Transverse colon (tissue), 4 donors: Measurements from ENCODE around the gene SPATA2. TPM values are rescaled to one million over a fixed set of nuclear protein-coding genes. Genes with fewer than 3 reads are reported as not detected.

Source experiments
- DNase-seq: peaks from one replicate; pipeline ENCODE4 v3.0.0-alpha.2; 2019
- H3K27ac ChIP-seq, 4 donors: fragments of 200-600 bp; sonication (generic); 2 replicates each; pipeline ENCODE4 v1.5.1; 2016 to 2018; ENCODE audit warnings: inconsistent platforms in 4 of 4
- H3K27me3 ChIP-seq: fragments of 200-600 bp; sonication (generic); 2 replicates; pipeline ENCODE4 v1.5.1; 2017; ENCODE audit warnings: inconsistent platforms
- H3K36me3 ChIP-seq, 4 donors: fragments of 200-600 bp; sonication (generic); 2 replicates each; pipeline ENCODE4 v1.5.1; 2017 to 2019; ENCODE audit warnings: inconsistent platforms in 4 of 4
- H3K4me1 ChIP-seq, 4 donors: fragments of 200-600 bp; sonication (generic); 2 replicates each; pipeline ENCODE4 v1.5.1; 2017 to 2020; ENCODE audit warnings: inconsistent platforms in 4 of 4
- H3K4me3 ChIP-seq, 4 donors: fragments of 200-600 bp; sonication (generic); 1 replicate in 1 of 4; 2 replicates in 3 of 4; pipeline versions ENCODE4 v1.5.1 to v1.6.1; 2017 to 2019; ENCODE audit warnings: inconsistent platforms in 4 of 4
- H3K9me3 ChIP-seq, 2 donors: fragments of 200-600 bp; sonication (generic); 2 replicates each; pipeline ENCODE4 v1.5.1; 2017 to 2019; ENCODE audit warnings: inconsistent platforms in 2 of 2
- EP300 ChIP-seq: sonication (generic); formaldehyde crosslinking; IDR thresholded peaks from one replicate; pipeline ENCODE4 v1.6.1; 2017; ENCODE audit warnings: antibody characterized with exemption, low read depth
- POLR2A ChIP-seq: fragments of 450-650 bp; IDR thresholded peaks from one replicate; pipeline ENCODE4 v1.6.1; 2016; ENCODE audit warnings: antibody characterized with exemption, mild to moderate bottlenecking, moderate library complexity
- POLR2AphosphoS5 ChIP-seq, 3 donors: sonication (generic); formaldehyde crosslinking; IDR thresholded peaks; one replicate each; pipeline ENCODE4 v1.6.1; 2016; ENCODE audit warnings: antibody characterized with exemption in 3 of 3
- WGBS, 2 donors: methylation state at CpG; one replicate each; pipeline ENCODE4 v1.1.5; 2018; ENCODE audit warnings: low coverage in 1 of 2; 5-methylcytosine and 5-hydroxymethylcytosine counted together
- in situ Hi-C, 4 donors: fragments of 200-750 bp; cut with MboI; loops; one replicate each; pipeline versions ENCODE4 v1.15.0 to v1.15.1; 2017; ENCODE audit warnings: low sequenced_read_pairs in 3 of 4, low pct_ligation_motif_present in 1 of 4, low pct_unique_long_range_greater_than_20kb in 1 of 4
- intact Hi-C: fragments of 100-400 bp; cut with DNase I; formaldehyde crosslinking; loops from one replicate; pipeline ENCODE4 v1.15.1; 2023; ENCODE audit warnings: low total_unique reads
- total RNA-seq, 4 donors: library from RNA; depleted of rRNA; stranded (reverse); fragments of >200 nt; gene quantifications; one replicate each; pipeline ENCODE4 v1.1.0, GENCODE V29; 2016
- TF ChIP-seq, protein P1 (sequence below), 5 experiments: fragments of 200-600 bp in 3 of 5; fragments of 450-650 bp in 2 of 5; sonication (generic) in 3 of 5; IDR thresholded peaks; 1 replicate in 2 of 5; 2 replicates in 3 of 5; pipeline ENCODE4 v1.5.1; 2016 to 2017; ENCODE audit warnings: antibody characterized with exemption in 5 of 5, inconsistent platforms in 3 of 5, mild to moderate bottlenecking in 2 of 5, moderate library complexity in 1 of 5

The SPATA2 gene
- total RNA-seq, 4 donors from 2014 or later: 4.0 to 40.0 (median 17.2) TPM

DNA sequence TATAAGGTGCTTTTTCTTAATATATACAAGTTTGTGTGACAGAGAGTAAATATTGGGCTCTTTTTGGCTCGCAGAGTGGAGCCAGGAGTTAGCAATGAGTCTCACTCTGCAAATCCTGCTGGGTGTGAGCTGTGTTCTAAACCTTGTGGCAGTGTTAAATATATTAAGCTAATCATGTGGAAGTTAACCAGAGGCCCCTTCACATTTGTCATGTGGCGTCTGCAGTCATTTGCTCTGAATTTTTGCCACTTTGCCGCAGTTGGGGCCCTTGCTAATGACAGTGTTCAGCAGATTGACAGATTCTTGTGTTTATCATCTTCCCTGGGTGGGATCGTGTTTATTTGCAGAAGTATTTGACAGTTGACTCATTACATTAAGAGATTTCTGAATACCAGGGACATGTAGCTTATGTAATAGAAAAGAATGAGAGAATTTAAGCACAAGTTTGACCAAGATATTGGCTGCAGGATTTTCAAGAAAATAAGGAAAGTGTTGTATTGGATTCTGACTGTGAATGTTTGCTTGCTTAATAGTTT is 37.9 kb downstream of the SPATA2 start:
- peaks cover 0 to 6% (median 2%) of the 10 kb centered on the region in 4 donors for H3K4me1 ChIP-seq
- WGBS, 2 donors: 53 to 76% methylated on average over 3 to 4 of the region's 4 CpGs

DNA sequence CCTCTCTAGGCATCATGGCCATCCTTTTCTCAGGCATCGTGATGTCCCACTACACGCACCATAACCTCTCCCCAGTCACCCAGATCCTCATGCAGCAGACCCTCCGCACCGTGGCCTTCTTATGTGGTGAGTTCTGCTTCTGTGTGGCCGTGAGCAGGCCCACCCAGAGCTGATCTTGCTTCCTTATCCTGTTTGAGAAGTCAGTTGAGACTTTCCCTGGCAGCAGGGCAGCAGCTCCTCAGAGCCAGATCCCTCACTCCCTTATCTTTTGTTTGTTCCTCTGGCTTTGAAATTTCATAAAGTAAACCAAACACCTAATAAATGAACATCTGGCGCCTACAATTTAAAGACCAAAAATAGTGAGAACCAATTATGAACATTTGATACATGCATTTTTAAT is 40.6 kb downstream of the SPATA2 start:
- H3K27ac ChIP-seq: no peak overlapping the region
- in situ Hi-C loops (loop anchor here in 2 of 4 donors (25.0 kb wide), 1 partner anchor 537 kb away; no protein-coding TSS in a partner anchor), intact Hi-C loops (no loop called here)
- no peak for DNase-seq
- peaks cover 0 to 17% (median 4%) of the 10 kb centered on the region in 4 donors for H3K36me3 ChIP-seq
- H3K4me3 ChIP-seq: no peak overlapping the region
- H3K27me3 ChIP-seq: no peaks in the 10 kb centered on the region
- TF ChIP-seq EP300: no peak
- TF ChIP-seq, protein P1, sequence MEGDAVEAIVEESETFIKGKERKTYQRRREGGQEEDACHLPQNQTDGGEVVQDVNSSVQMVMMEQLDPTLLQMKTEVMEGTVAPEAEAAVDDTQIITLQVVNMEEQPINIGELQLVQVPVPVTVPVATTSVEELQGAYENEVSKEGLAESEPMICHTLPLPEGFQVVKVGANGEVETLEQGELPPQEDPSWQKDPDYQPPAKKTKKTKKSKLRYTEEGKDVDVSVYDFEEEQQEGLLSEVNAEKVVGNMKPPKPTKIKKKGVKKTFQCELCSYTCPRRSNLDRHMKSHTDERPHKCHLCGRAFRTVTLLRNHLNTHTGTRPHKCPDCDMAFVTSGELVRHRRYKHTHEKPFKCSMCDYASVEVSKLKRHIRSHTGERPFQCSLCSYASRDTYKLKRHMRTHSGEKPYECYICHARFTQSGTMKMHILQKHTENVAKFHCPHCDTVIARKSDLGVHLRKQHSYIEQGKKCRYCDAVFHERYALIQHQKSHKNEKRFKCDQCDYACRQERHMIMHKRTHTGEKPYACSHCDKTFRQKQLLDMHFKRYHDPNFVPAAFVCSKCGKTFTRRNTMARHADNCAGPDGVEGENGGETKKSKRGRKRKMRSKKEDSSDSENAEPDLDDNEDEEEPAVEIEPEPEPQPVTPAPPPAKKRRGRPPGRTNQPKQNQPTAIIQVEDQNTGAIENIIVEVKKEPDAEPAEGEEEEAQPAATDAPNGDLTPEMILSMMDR (IDR thresholded peaks at IDR 0.05): no peak
- no peak for TF ChIP-seq POLR2AphosphoS5 (IDR thresholded peaks at IDR 0.05)
- H3K9me3 ChIP-seq: no peaks in the 10 kb centered on the region
- H3K4me1 ChIP-seq: peaks cover 0 to 6% (median 2%) of the 10 kb centered on the region in 4 donors
- 50 to 87% methylated on average over 1 to 6 of the region's 6 CpGs for WGBS, 2 donors

More for the DNA sequence above, 37.9 kb downstream of the SPATA2 start:
- intact Hi-C loops: no loop called here
- in situ Hi-C loops: no loop called here
- no peak for DNase-seq
- Histone ChIP-seq H3K27ac (peak overlapping the region in 1 of 4 donors; percentile 20), H3K27me3 (no peaks in the 10 kb centered on the region), H3K4me3 (no peak overlapping the region), H3K36me3 (peaks cover 0 to 14% (median 2%) of the 10 kb centered on the region in 4 donors), H3K9me3 (no peaks in the 10 kb centered on the region)
- TF ChIP-seq POLR2AphosphoS5 (IDR thresholded peaks at IDR 0.05): peak in 1 of 3 donors; percentile 20
- TF ChIP-seq, protein P1 (IDR thresholded peaks at IDR 0.05): no peak

DNA sequence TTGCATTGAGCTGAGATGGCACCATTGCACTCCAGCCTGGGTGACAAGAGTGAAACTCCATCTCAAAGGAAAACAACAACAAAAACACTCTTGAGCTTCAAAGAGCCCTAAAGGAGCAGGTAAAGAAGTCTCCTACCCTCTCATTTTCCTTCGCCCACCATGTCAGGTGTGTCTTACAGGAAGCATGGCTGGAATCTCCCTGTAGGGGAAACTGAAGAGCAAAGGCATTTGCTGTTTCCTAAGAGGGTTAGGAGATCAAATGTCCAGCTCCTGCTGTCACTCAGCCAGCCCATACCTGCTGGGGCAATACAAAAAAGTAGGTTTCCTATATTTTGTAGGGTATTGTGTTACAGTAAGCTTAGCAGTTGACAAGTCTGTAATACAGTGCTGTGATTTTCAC is 43.3 kb downstream of the SPATA2 start:
- in situ Hi-C loops: loop anchor here in 2 of 4 donors (25.0 kb wide), 1 partner anchor 535 kb away; no protein-coding TSS in a partner anchor
- H3K27me3 ChIP-seq: no peaks in the 10 kb centered on the region
- peaks cover 0 to 12% (median 3%) of the 10 kb centered on the region in 4 donors for H3K36me3 ChIP-seq
- no peak overlapping the region for H3K27ac ChIP-seq
- peaks cover 0 to 4% (median 0%) of the 10 kb centered on the region in 4 donors for H3K4me1 ChIP-seq
- intact Hi-C loops: no loop called here
- TF ChIP-seq, protein P1 (IDR thresholded peaks at IDR 0.05): no peak
- no peak for TF ChIP-seq POLR2AphosphoS5 (IDR thresholded peaks at IDR 0.05)
- no peak for TF ChIP-seq EP300
- TF ChIP-seq POLR2A: no peak
- 95% methylated on average over 1 of the region's 1 CpG; no CpG with 5 or more reads in 1 of the 2 donors for WGBS, 2 donors
- H3K9me3 ChIP-seq: no peaks in the 10 kb centered on the region
- H3K4me3 ChIP-seq: no peak overlapping the region
- DNase-seq: no peak

DNA sequence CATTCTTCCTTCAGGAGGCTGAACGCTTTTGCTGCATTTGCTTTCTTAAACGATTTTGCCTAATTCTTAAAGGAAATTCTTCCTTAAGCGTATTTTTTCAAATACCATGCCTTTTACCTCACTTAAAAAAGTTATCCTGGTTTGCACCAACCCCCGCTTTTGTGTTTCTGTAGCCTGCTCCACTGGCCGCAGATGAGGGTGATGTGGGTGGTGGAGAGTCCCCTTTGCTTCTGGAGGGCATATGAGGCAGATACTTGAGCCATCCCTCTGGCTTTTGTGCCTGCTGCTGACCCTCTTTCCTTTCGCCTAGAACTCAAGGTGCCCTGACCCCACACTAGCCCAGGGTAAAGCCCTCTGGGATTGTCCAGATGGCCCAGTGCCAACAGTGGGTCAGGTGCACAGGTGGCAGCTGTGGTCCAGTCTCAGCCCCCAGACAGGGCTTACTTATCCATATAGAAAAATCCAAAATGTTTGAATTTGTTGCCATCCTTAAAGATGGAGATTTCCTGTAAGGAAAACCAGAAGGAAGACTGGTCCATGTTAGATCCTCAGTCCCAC is 43.9 kb downstream of the SPATA2 start:
- in situ Hi-C loops: loop anchor here in 2 of 4 donors (25.0 kb wide), 1 partner anchor 534 kb away; no protein-coding TSS in a partner anchor
- no peak for TF ChIP-seq POLR2AphosphoS5 (IDR thresholded peaks at IDR 0.05)
- no peak for TF ChIP-seq EP300
- TF ChIP-seq POLR2A: no peak
- TF ChIP-seq, protein P1 (IDR thresholded peaks at IDR 0.05): no peak
- no peaks in the 10 kb centered on the region for H3K27me3 ChIP-seq
- intact Hi-C loops: no loop called here
- no peak overlapping the region for H3K4me3 ChIP-seq
- WGBS, 2 donors: 75 to 97% methylated on average over 2 to 6 of the region's 6 CpGs
- H3K36me3 ChIP-seq: peaks cover 0 to 12% (median 3%) of the 10 kb centered on the region in 4 donors
- H3K4me1 ChIP-seq: peaks cover 0 to 3% (median 0%) of the 10 kb centered on the region in 4 donors
- H3K9me3 ChIP-seq: no peaks in the 10 kb centered on the region
- DNase-seq: no peak
- no peak overlapping the region for H3K27ac ChIP-seq
